Karpas-422 (cell line): Measurements from ENCODE around the gene OLIG1. TPM values are rescaled to one million over a fixed set of nuclear protein-coding genes. Genes with fewer than 3 reads are reported as not detected.

Source experiments
- DNase-seq: peaks from one replicate; pipeline ENCODE4 v3.0.0-alpha.2; 2015
- H2AFZ ChIP-seq: fragments of 200-600 bp; sonication (generic); 2 replicates; pipeline ENCODE4 v1.6.1; 2014; ENCODE audit warnings: antibody characterized with exemption, low read length, mixed read lengths
- H3K27ac ChIP-seq: fragments of 200-600 bp; sonication (generic); 2 replicates; pipeline ENCODE4 v1.5.1; 2014; ENCODE audit warnings: mild to moderate bottlenecking, low read length, moderate library complexity
- H3K27me3 ChIP-seq: fragments of 200-600 bp; sonication (generic); 2 replicates; pipeline ENCODE4 v1.6.1; 2014; ENCODE audit warnings: low read length, mixed read lengths
- H3K36me3 ChIP-seq: fragments of 200-600 bp; sonication (generic); 2 replicates; pipeline ENCODE4 v1.6.1; 2014; ENCODE audit warnings: low read length, mixed read lengths; ENCODE audit not compliant: insufficient read depth
- H3K4me1 ChIP-seq: fragments of 200-600 bp; sonication (generic); 2 replicates; pipeline ENCODE4 v1.6.1; 2014; ENCODE audit warnings: mild to moderate bottlenecking, low read length, mixed read lengths
- H3K4me2 ChIP-seq: fragments of 200-600 bp; sonication (generic); 2 replicates; pipeline ENCODE4 v1.6.1; 2014; ENCODE audit warnings: low read length, low read depth, mild to moderate bottlenecking; ENCODE audit not compliant: poor library complexity, severe bottlenecking
- H3K4me3 ChIP-seq: fragments of 200-600 bp; sonication (generic); 2 replicates; pipeline ENCODE4 v1.5.1; 2014; ENCODE audit warnings: mild to moderate bottlenecking, antibody characterized with exemption, low read length, mixed read lengths
- H3K79me2 ChIP-seq: fragments of 200-600 bp; sonication (generic); 2 replicates; pipeline ENCODE4 v1.6.1; 2014; ENCODE audit warnings: mild to moderate bottlenecking, low read length, mixed read lengths
- H3K9ac ChIP-seq: fragments of 200-600 bp; sonication (generic); 2 replicates; pipeline ENCODE4 v1.6.0; 2014; ENCODE audit warnings: low read length
- H3K9me2 ChIP-seq: fragments of 200-600 bp; sonication (generic), shearing (Covaris generic); replicated peaks from 2 replicates; pipeline ENCODE4 v1.6.0; 2014; ENCODE audit warnings: mild to moderate bottlenecking, low read length, moderate library complexity; ENCODE audit not compliant: insufficient read depth
- H3K9me3 ChIP-seq: fragments of 300-700, 200-600 bp; sonication (generic); 2 replicates; pipeline ENCODE4 v1.6.1; 2014; ENCODE audit warnings: low read length, mixed read lengths
- H4K20me1 ChIP-seq: fragments of 200-600 bp; sonication (generic); 2 replicates; pipeline ENCODE4 v1.6.1; 2014; ENCODE audit warnings: mild to moderate bottlenecking, antibody characterized with exemption, low read length, low read depth; ENCODE audit not compliant: insufficient read depth
- total RNA-seq: library from RNA; depleted of rRNA; stranded (reverse); fragments of >200 nt; shearing (Covaris generic); gene quantifications from 2 replicates; pipeline ENCODE4 v1.2.3, GENCODE V29; 2014; ENCODE audit warnings: low replicate concordance

The OLIG1 gene
- total RNA-seq, 1 experiment from 2014 or later, result not detected

DNA sequence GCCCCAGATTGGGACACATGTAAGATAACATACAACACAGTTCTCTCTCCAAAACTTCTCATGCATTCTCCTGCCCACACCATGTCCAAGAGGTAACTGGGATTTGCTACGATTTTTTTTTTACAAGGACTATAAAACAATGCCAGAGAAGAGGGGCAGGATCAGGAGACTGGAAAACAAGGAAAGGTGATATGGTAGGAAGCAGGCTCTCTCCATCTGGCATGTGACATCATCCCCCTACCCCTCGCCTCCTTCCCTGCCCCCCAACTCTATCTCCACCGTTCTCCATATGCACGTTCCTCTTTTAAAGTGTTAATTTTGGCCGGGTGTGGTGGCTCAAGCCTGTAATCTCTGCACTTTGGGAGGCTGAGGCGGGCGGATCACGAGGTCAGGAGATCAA is 23.5 kb upstream of the OLIG1 start:
- no peaks in the 10 kb centered on the region for H3K79me2 ChIP-seq
- H3K9ac ChIP-seq, result no peak overlapping the region
- H3K4me1 ChIP-seq, result no peaks in the 10 kb centered on the region
- H3K4me2 ChIP-seq, result no peak overlapping the region
- H3K9me2 ChIP-seq, result no peaks in the 10 kb centered on the region
- H3K9me3 ChIP-seq, result no peaks in the 10 kb centered on the region
- no peak overlapping the region for H2AFZ ChIP-seq
- no peaks in the 10 kb centered on the region for H3K36me3 ChIP-seq
- H4K20me1 ChIP-seq, result no peaks in the 10 kb centered on the region
- H3K27ac ChIP-seq, result no peak overlapping the region
- no peak for DNase-seq
- H3K4me3 ChIP-seq, result no peak overlapping the region
- no peaks in the 10 kb centered on the region for H3K27me3 ChIP-seq

DNA sequence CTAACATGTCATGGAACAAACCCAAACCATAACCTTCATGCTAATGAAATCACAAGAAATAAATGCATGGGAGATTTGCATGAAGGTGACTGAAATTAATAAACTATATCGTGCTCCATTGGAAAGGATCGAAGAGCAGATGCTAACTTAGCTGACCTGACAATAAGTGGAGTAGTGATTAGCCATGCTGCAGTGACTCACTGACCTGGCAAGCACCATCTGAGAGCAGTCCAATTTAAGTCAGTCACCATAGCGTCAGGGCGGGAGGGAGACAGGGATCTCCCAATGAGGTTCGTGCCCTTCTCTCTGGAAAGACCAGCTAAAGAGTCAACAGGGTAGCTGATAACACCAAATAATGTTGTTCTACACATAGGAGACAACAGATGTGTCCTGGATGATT is 22.7 kb upstream of the OLIG1 start:
- Histone ChIP-seq H4K20me1 (no peaks in the 10 kb centered on the region), H3K4me2 (no peak overlapping the region)
- no peak for DNase-seq

DNA sequence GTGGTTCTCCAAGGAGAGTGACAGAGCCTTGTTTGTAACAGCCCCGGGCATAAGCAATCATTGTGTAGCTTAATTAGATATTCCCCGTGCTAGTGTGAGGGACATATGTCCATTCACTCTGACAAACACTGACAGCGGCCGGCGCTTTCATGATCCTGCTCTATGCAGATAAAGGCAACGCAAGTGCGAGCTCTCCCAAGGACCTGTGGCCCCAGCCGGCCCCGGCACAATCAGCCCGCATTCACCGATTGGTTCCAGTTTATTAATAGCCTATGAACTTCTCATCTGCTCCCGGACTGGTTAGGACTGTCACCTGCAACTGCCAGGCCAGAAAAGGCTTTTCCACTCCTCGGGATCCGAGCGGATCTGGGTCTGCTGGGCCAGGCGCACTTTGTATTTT is 18.0 kb upstream of the OLIG1 start:
- H4K20me1 ChIP-seq, result no peaks in the 10 kb centered on the region
- H3K36me3 ChIP-seq, result no peaks in the 10 kb centered on the region
- H3K27ac ChIP-seq, result no peak overlapping the region
- no peak overlapping the region for H3K4me3 ChIP-seq
- 0 out of 2 replicates have a peak, but pooled peaks cover 3% of the 10 kb centered on the region for H3K4me1 ChIP-seq
- H3K27me3 ChIP-seq, result no peaks in the 10 kb centered on the region
- no peak overlapping the region for H3K9ac ChIP-seq
- no peak overlapping the region for H3K4me2 ChIP-seq
- no peak overlapping the region for H2AFZ ChIP-seq
- H3K79me2 ChIP-seq, result no peaks in the 10 kb centered on the region
- no peak for DNase-seq
- H3K9me3 ChIP-seq, result no peaks in the 10 kb centered on the region
- no peaks in the 10 kb centered on the region for H3K9me2 ChIP-seq

More for the DNA sequence above, 22.7 kb upstream of the OLIG1 start:
- H3K27me3 ChIP-seq, result no peaks in the 10 kb centered on the region
- no peaks in the 10 kb centered on the region for H3K36me3 ChIP-seq
- no peaks in the 10 kb centered on the region for H3K9me2 ChIP-seq
- H3K9ac ChIP-seq, result no peak overlapping the region
- no peaks in the 10 kb centered on the region for H3K4me1 ChIP-seq
- no peaks in the 10 kb centered on the region for H3K9me3 ChIP-seq
- H3K79me2 ChIP-seq, result no peaks in the 10 kb centered on the region
- H3K27ac ChIP-seq, result no peak overlapping the region
- no peak overlapping the region for H3K4me3 ChIP-seq
- H2AFZ ChIP-seq, result no peak overlapping the region

DNA sequence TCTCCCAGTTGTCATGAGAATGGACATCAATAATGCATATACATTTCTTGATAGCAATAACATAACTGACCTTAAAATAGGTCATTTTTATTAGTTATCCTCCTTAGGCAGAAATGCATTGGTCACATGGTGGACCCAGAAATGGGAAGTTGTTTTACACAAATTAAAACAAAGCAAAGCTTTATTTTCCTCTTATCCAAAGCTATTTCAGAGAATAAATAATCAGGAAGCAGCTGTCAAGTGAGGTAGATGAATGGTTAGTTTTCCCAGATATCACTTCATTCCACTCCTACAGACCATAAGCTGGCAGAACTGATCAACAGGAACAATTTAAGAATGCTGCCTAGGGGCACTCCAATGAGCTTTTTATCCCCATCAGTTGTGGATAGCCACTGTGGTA is 16.0 kb upstream of the OLIG1 start:
- no peak overlapping the region for H3K4me2 ChIP-seq
- no peak for DNase-seq
- no peak overlapping the region for H3K9ac ChIP-seq
- H3K9me3 ChIP-seq, result no peaks in the 10 kb centered on the region
- no peaks in the 10 kb centered on the region for H4K20me1 ChIP-seq
- H3K27me3 ChIP-seq, result no peaks in the 10 kb centered on the region
- H3K27ac ChIP-seq, result no peak overlapping the region
- H3K4me3 ChIP-seq, result no peak overlapping the region
- H3K79me2 ChIP-seq, result no peaks in the 10 kb centered on the region
- no peaks in the 10 kb centered on the region for H3K9me2 ChIP-seq
- peaks cover 16% of the 10 kb centered on the region for H3K4me1 ChIP-seq
- no peak overlapping the region for H2AFZ ChIP-seq
- H3K36me3 ChIP-seq, result no peaks in the 10 kb centered on the region

DNA sequence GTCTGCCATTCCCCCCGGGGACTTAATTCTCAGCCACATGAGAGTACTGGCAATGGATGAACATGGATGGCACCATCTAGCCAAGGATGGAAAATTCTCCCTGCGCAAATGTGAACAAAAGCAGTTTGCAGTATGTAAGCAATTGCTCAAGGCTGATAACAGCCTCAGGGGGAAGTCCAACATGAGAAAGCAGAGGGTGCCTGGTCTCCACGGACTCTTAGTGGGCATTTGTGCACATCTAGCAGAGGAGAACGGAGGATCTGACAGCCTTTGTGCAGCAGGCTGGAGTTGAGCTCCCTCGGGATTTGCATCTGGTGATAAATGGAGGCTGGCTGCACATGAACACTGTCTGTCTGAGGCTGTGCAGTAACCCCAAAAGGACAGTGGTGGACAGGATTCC is 13.9 kb upstream of the OLIG1 start:
- Histone ChIP-seq H3K27ac (no peak overlapping the region), H3K27me3 (no peaks in the 10 kb centered on the region), H3K36me3 (no peaks in the 10 kb centered on the region), H3K9me2 (no peaks in the 10 kb centered on the region), H2AFZ (no peak overlapping the region), H3K79me2 (no peaks in the 10 kb centered on the region), H3K4me3 (no peak overlapping the region), H3K4me2 (no peak overlapping the region), H3K4me1 (peaks cover 35% of the 10 kb centered on the region), H3K9ac (no peak overlapping the region), H3K9me3 (no peaks in the 10 kb centered on the region), H4K20me1 (no peaks in the 10 kb centered on the region)
- DNase-seq, result no peak

DNA sequence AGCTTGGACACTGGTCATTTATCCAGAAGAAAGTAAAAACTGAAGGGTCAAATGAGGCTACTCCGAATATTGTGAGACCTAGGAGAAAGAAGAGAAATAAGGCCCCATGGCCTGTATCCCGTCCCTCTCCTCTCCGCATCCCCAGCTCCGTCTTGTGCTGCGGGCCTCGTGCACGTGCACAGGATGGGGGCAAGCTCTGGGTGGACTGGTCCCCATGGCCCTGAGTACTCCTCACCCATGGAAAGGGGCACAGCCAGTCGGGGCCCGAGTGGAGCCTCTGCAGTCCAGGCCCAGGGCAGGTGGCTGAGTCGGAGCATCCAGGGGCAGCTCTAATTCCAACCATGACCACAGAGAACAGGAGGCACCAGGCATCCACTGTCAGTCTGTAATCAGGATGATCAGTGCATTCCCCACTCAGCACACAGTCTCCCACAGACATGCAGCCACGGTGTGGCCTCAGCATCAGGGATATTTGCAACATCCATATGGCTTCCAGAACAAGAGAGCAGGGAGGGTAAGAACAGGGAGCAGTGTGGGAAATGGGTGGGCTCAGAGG is 12.5 kb upstream of the OLIG1 start:
- no peaks in the 10 kb centered on the region for H3K79me2 ChIP-seq
- H3K36me3 ChIP-seq, result no peaks in the 10 kb centered on the region
- H3K4me2 ChIP-seq, result no peak overlapping the region
- H3K27me3 ChIP-seq, result no peaks in the 10 kb centered on the region
- no peak overlapping the region for H3K4me3 ChIP-seq
- DNase-seq, result no peak
- H3K9ac ChIP-seq, result no peak overlapping the region
- no peak overlapping the region for H2AFZ ChIP-seq
- no peaks in the 10 kb centered on the region for H3K9me3 ChIP-seq
- no peaks in the 10 kb centered on the region for H4K20me1 ChIP-seq
- peaks cover 35% of the 10 kb centered on the region for H3K4me1 ChIP-seq
- H3K9me2 ChIP-seq, result no peaks in the 10 kb centered on the region
- H3K27ac ChIP-seq, result no peak overlapping the region

DNA sequence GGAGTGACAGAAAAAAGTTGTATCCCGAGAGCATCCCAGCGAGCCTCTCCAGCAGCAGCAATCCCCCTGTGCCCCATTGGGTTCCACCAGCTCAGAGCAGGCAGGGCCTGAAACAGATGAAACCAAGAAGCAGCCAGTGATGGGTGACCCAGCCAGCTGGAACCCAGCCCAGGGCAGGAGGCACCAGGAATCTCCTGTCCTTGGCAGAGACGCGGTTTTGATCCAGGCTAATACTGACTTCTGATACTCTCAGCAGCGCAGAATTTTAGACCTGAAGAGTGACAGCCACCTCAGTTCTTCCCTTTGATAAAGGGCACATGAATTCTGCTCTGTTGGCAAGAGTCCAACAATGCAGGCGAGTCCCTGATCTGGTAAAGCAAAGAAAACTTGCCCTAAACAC is 11.4 kb upstream of the OLIG1 start:
- Histone ChIP-seq H3K4me3 (no peak overlapping the region), H3K36me3 (no peaks in the 10 kb centered on the region), H3K4me1 (peaks cover 35% of the 10 kb centered on the region)

DNA sequence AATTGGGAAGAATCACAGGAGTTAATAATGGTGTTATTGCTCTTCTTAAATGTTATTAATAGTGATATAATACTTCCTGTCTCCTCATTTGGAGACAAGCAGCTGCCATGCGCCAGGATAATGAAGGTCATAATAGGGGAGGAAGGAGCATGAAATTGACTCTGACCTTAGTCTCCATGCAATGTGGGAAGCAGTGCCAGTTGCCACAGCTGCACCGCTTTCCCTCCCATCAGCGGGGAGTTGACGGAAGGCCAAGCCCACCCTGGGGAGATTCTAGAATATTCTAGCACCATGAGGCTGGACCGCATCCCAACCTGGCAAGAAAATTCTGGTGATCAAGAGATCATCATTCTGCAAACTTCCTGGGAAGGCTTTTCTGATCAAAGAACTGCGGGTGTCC is 11.0 kb upstream of the OLIG1 start:
- H2AFZ ChIP-seq, result no peak overlapping the region
- peak overlapping the region; percentile 70 for H3K27ac ChIP-seq
- peak overlapping the region; percentile 31 for H3K4me2 ChIP-seq
- H3K36me3 ChIP-seq, result no peaks in the 10 kb centered on the region
- no peak overlapping the region for H3K9ac ChIP-seq
- no peaks in the 10 kb centered on the region for H3K9me3 ChIP-seq
- no peaks in the 10 kb centered on the region for H3K79me2 ChIP-seq
- H3K4me1 ChIP-seq, result peaks cover 35% of the 10 kb centered on the region
- H4K20me1 ChIP-seq, result no peaks in the 10 kb centered on the region
- no peak for DNase-seq
- no peaks in the 10 kb centered on the region for H3K27me3 ChIP-seq
- H3K9me2 ChIP-seq, result no peaks in the 10 kb centered on the region
- no peak overlapping the region for H3K4me3 ChIP-seq

More for the DNA sequence above, 11.4 kb upstream of the OLIG1 start:
- no peaks in the 10 kb centered on the region for H3K27me3 ChIP-seq
- H3K27ac ChIP-seq, result peak overlapping the region; percentile 70
- no peaks in the 10 kb centered on the region for H3K9me2 ChIP-seq
- no peaks in the 10 kb centered on the region for H3K79me2 ChIP-seq
- no peaks in the 10 kb centered on the region for H4K20me1 ChIP-seq
- no peak overlapping the region for H2AFZ ChIP-seq
- no peaks in the 10 kb centered on the region for H3K9me3 ChIP-seq
- H3K4me2 ChIP-seq, result peak overlapping the region; percentile 31
- H3K9ac ChIP-seq, result no peak overlapping the region
- no peak for DNase-seq
